Neuronal stem cell (in vitro differentiated cells): ENCODE measurements around the gene SP100.
"Not testable (repeated sequence)": the region's sequence is repeated elsewhere in the genome, so short reads cannot be mapped to it uniquely, and the experiment has no call there.

Source experiments
- DNase-seq: peaks from one replicate; pipeline ENCODE4 v3.0.0-alpha.2; 2013; ENCODE audit warnings: low spot score
- H2AFZ ChIP-seq: one replicate; pipeline ENCODE4 v1.6.1; 2013; ENCODE audit warnings: mild to moderate bottlenecking, low read length, inconsistent platforms
- H2AK5ac ChIP-seq: 2 replicates; pipeline ENCODE4 v1.6.1; 2013; ENCODE audit warnings: low read depth, mild to moderate bottlenecking, inconsistent platforms, low read length, moderate library complexity, mixed read lengths
- H2BK120ac ChIP-seq: 2 replicates; pipeline ENCODE4 v1.6.1; 2013; ENCODE audit warnings: low read depth, mild to moderate bottlenecking, inconsistent platforms, low read length, moderate library complexity, mixed read lengths
- H2BK12ac ChIP-seq: one replicate; pipeline ENCODE4 v1.6.1; 2013; ENCODE audit warnings: low read length, inconsistent platforms
- H2BK15ac ChIP-seq: 2 replicates; pipeline ENCODE4 v1.6.1; 2013; ENCODE audit warnings: mild to moderate bottlenecking, low read length, inconsistent platforms, mixed read lengths
- H2BK5ac ChIP-seq: one replicate; pipeline ENCODE4 v1.6.1; 2013; ENCODE audit warnings: inconsistent platforms, mild to moderate bottlenecking, low read length, moderate library complexity
- H3K14ac ChIP-seq: one replicate; pipeline ENCODE4 v1.6.1; 2013; ENCODE audit warnings: low read length, inconsistent platforms
- H3K18ac ChIP-seq: 2 replicates; pipeline ENCODE4 v1.6.1; 2013; ENCODE audit warnings: low read length, inconsistent platforms
- H3K23ac ChIP-seq: 2 replicates; pipeline ENCODE4 v1.6.1; 2013; ENCODE audit warnings: low read depth, mild to moderate bottlenecking, mixed read lengths, low read length, inconsistent platforms; ENCODE audit not compliant: poor library complexity
- H3K27ac ChIP-seq: replicated peaks from 3 replicates; pipeline ENCODE4 v1.5.1; 2013; ENCODE audit warnings: low read length, inconsistent platforms
- H3K27me3 ChIP-seq, 3 experiments: 2 replicates each; pipeline ENCODE4 v1.6.1; 2013; ENCODE audit warnings: low read length in 3 of 3, mild to moderate bottlenecking in 2 of 3, inconsistent platforms in 1 of 3, low read depth in 1 of 3, mixed read lengths in 1 of 3, moderate library complexity in 1 of 3; ENCODE audit not compliant: control insufficient read depth in 3 of 3, insufficient read depth in 3 of 3
- H3K36me3 ChIP-seq, 2 donors: replicated peaks in 1 of 2; 2 replicates each; pipeline ENCODE4 v1.6.1; 2013; ENCODE audit warnings: low read length in 2 of 2; ENCODE audit not compliant: control insufficient read depth in 2 of 2, insufficient read depth in 2 of 2
- H3K4ac ChIP-seq: 2 replicates; pipeline ENCODE4 v1.6.1; 2013; ENCODE audit warnings: inconsistent platforms, mild to moderate bottlenecking, low read length, moderate library complexity
- H3K4me1 ChIP-seq, 2 donors: 1 replicate in 1 of 2; 2 replicates in 1 of 2; pipeline ENCODE4 v1.6.1; 2013; ENCODE audit warnings: low read length in 2 of 2, low read depth in 1 of 2; ENCODE audit not compliant: control insufficient read depth in 2 of 2, insufficient read depth in 1 of 2
- H3K4me2 ChIP-seq: one replicate; pipeline ENCODE4 v1.6.1; 2013; ENCODE audit warnings: mild to moderate bottlenecking, low read length, inconsistent platforms; ENCODE audit not compliant: insufficient read depth, poor library complexity, severe bottlenecking
- H3K4me3 ChIP-seq, 2 donors: 2 replicates each; pipeline ENCODE4 v1.5.1; 2013; ENCODE audit warnings: low read length in 2 of 2, mild to moderate bottlenecking in 2 of 2, inconsistent platforms in 1 of 2, moderate library complexity in 1 of 2
- H3K79me1 ChIP-seq: one replicate; pipeline ENCODE4 v1.6.1; 2013; ENCODE audit warnings: low read depth, mild to moderate bottlenecking, inconsistent platforms, low read length, moderate library complexity
- H3K9ac ChIP-seq: one replicate; pipeline ENCODE4 v1.6.1; 2013; ENCODE audit warnings: mild to moderate bottlenecking, low read depth, low read length, inconsistent platforms; ENCODE audit not compliant: poor library complexity
- H3K9me3 ChIP-seq, 2 donors: replicated peaks in 1 of 2; 2 replicates each; pipeline versions ENCODE3 to v1.6.1; 2013; ENCODE audit warnings: low read length in 2 of 2, mild to moderate bottlenecking in 2 of 2, inconsistent platforms in 1 of 2, low read depth in 1 of 2, mixed read lengths in 1 of 2, moderate library complexity in 1 of 2; ENCODE audit not compliant: control insufficient read depth in 2 of 2, insufficient read depth in 1 of 2
- H4K8ac ChIP-seq: one replicate; pipeline ENCODE4 v1.6.1; 2013; ENCODE audit warnings: low read depth, mild to moderate bottlenecking, inconsistent platforms, low read length, moderate library complexity
- H4K91ac ChIP-seq: one replicate; pipeline ENCODE4 v1.6.1; 2013; ENCODE audit warnings: low read length, low read depth, mild to moderate bottlenecking, inconsistent platforms; ENCODE audit not compliant: poor library complexity
- WGBS, 2 donors: extraction: QIAGEN DNeasy Blood & Tissue Kit; methylation state at CpG; one replicate each; pipeline ENCODE4 v1.1.7; 2013; ENCODE audit warnings: missing lambda C conversion rate in 2 of 2, mixed read lengths in 1 of 2; ENCODE audit not compliant: insufficient read length in 2 of 2, insufficient replicate concordance in 1 of 2; ENCODE audit errors: extremely low coverage in 2 of 2; 5-methylcytosine and 5-hydroxymethylcytosine counted together

Gene SP100

GRCh38 chr2:230401026-230401425 lies 15.0 kb upstream of the SP100 start:
- H3K4me2 ChIP-seq, H3K79me1 ChIP-seq, H4K91ac ChIP-seq, H3K4me3 ChIP-seq, H2BK15ac ChIP-seq, H3K4ac ChIP-seq, H3K36me3 ChIP-seq, H2BK5ac ChIP-seq, DNase-seq, H3K4me1 ChIP-seq, H3K27me3 ChIP-seq, H2BK120ac ChIP-seq, H2BK12ac ChIP-seq, H3K9ac ChIP-seq, H4K8ac ChIP-seq, H3K14ac ChIP-seq, H3K9me3 ChIP-seq, H3K23ac ChIP-seq, H3K18ac ChIP-seq, H2AK5ac ChIP-seq, H2AFZ ChIP-seq, H3K27ac ChIP-seq: not testable (repeated sequence)
- no CpG with 5 or more reads among the region's 6 CpGs for WGBS, 2 donors

GRCh38 chr2:230403746-230404145 lies 12.3 kb upstream of the SP100 start:
- Histone ChIP-seq H2BK15ac (no peak overlapping the region), H2AK5ac (no peak overlapping the region), H3K36me3 (no peaks in the 10 kb centered on the region), H3K14ac (no peak overlapping the region), H3K9ac (no peak overlapping the region), H3K9me3 (no peaks in the 10 kb centered on the region), H4K8ac (no peak overlapping the region), H2BK12ac (no peak overlapping the region), H3K4ac (no peak overlapping the region), H3K27ac (no peak overlapping the region), H2AFZ (no peak overlapping the region), H2BK120ac (no peak overlapping the region), H3K4me3 (no peak overlapping the region), H3K27me3 (no peaks in the 10 kb centered on the region), H3K18ac (no peak overlapping the region), H2BK5ac (no peak overlapping the region), H4K91ac (no peak overlapping the region), H3K23ac (no peak overlapping the region), H3K4me1 (no peaks in the 10 kb centered on the region), H3K4me2 (no peak overlapping the region), H3K79me1 (no peaks in the 10 kb centered on the region)
- no CpG with 5 or more reads among the region's 7 CpGs for WGBS, 2 donors
- no peak for DNase-seq

GRCh38 chr2:230405824-230406223 lies 10.2 kb upstream of the SP100 start:
- Histone ChIP-seq H3K79me1 (no peaks in the 10 kb centered on the region), H4K8ac (no peak overlapping the region), H2BK15ac (no peak overlapping the region), H2BK5ac (no peak overlapping the region), H4K91ac (no peak overlapping the region), H2BK12ac (no peak overlapping the region), H3K27ac (no peak overlapping the region), H3K27me3 (peaks cover 0 to 7% (median 3%) of the 10 kb centered on the region in 3 experiments), H3K9me3 (no peaks in the 10 kb centered on the region), H2BK120ac (no peak overlapping the region), H3K36me3 (no peaks in the 10 kb centered on the region), H3K23ac (no peak overlapping the region), H3K4ac (no peak overlapping the region), H3K4me2 (no peak overlapping the region), H2AFZ (no peak overlapping the region), H3K4me1 (no peaks in the 10 kb centered on the region), H2AK5ac (no peak overlapping the region), H3K9ac (no peak overlapping the region), H3K4me3 (no peak overlapping the region), H3K18ac (no peak overlapping the region), H3K14ac (no peak overlapping the region)
- no CpG with 5 or more reads among the region's 3 CpGs for WGBS, 2 donors
- DNase-seq: no peak

GRCh38 chr2:230408244-230408842 lies 7.7 kb upstream of the SP100 start:
- Histone ChIP-seq H3K9ac (no peak overlapping the region), H3K4me2 (no peak overlapping the region), H2AK5ac (no peak overlapping the region), H3K4ac (no peak overlapping the region), H3K18ac (no peak overlapping the region), H2BK5ac (no peak overlapping the region), H2BK15ac (no peak overlapping the region), H3K9me3 (no peaks in the 10 kb centered on the region), H2BK12ac (no peak overlapping the region), H3K4me1 (peaks cover 2 to 4% of the 10 kb centered on the region in 2 donors), H4K91ac (no peak overlapping the region), H3K14ac (no peak overlapping the region), H3K27me3 (peaks cover 2 to 29% (median 17%) of the 10 kb centered on the region in 3 experiments), H4K8ac (no peak overlapping the region), H3K79me1 (no peaks in the 10 kb centered on the region), H3K4me3 (no peak overlapping the region), H2AFZ (no peak overlapping the region), H3K36me3 (no peaks in the 10 kb centered on the region), H3K23ac (no peak overlapping the region), H3K27ac (no peak overlapping the region), H2BK120ac (no peak overlapping the region)
- no peak for DNase-seq
- WGBS, 2 donors: no CpG with 5 or more reads among the region's 3 CpGs
